Measurements from ENCODE around the gene KIF26B. TPM values are rescaled to one million over a fixed set of nuclear protein-coding genes. Genes with fewer than 3 reads are reported as not detected.
A peak's percentile ranks its signal among the peaks of the same experiment; 100 is the strongest.

The KIF26B gene
- polyA plus RNA-seq, 1 of the 3 experiments (the other 2 are of a cell fraction), result 2.6 TPM

GRCh38 chr1:245177071-245177900, 22.5 kb downstream of the KIF26B start:
- H2AFZ ChIP-seq (ENCODE audit: low read depth), result no peak overlapping the region

More at GRCh38 chr1:245177071-245177900, 22.5 kb downstream of the KIF26B start:
- 66% methylated on average over 10 of the region's 10 CpGs for WGBS (ENCODE audit: low lambda C conversion rate)
- POLR2A ChIA-PET, result interaction anchor here (0.6 kb wide), 1 partner anchor 130 kb away, joined by 4 read pairs; no protein-coding TSS in a partner anchor
- no peaks in the 10 kb centered on the region for H3K27me3 ChIP-seq (ENCODE audit: insufficient read depth)
- no peak overlapping the region for H3K4me3 ChIP-seq (ENCODE audit: low read depth in 2 of 2, low read length in 1 of 2)
- no peak overlapping the region for H3K9ac ChIP-seq
- H3K4me2 ChIP-seq, result no peak overlapping the region
- H3K9me3 ChIP-seq, result no peaks in the 10 kb centered on the region
- no peaks in the 10 kb centered on the region for H3F3A ChIP-seq (replicated peaks; ENCODE audit: insufficient read depth)
- H3K4me1 ChIP-seq (ENCODE audit: control insufficient read depth in 1 of 2, insufficient read depth in 2 of 2, low read depth in 1 of 2, low read length in 1 of 2), result peaks cover 0 to 50% of the 10 kb centered on the region in 2 experiments; a peak in 2 of 4 replicates
- H3K27ac ChIP-seq (ENCODE audit: low read depth in 2 of 2, low read length in 1 of 2), result peak overlapping the region in 1 of 2 experiments; percentile 78; a peak in 2 of 4 replicates
- no peaks in the 10 kb centered on the region for H3K9me2 ChIP-seq
- TF ChIP-seq FOXM1 (IDR thresholded peaks at IDR 0.05; ENCODE audit: low read depth) (no peak), MAX (IDR thresholded peaks at IDR 0.05; ENCODE audit: low read depth) (no peak), FOSL2 (IDR thresholded peaks at IDR 0.05; ENCODE audit: borderline replicate concordance, low read depth) (peak; percentile 57; the same call in 1 of the 2 replicates), EP300 (IDR thresholded peaks at IDR 0.05; ENCODE audit: borderline replicate concordance in 1 of 2, low read depth in 1 of 2, low read length in 1 of 2) (peak in 1 of 2 experiments; percentile 79; a peak in 1 of 4 replicates), MXI1 (IDR thresholded peaks at IDR 0.05; ENCODE audit: low read depth, low read length) (peak; percentile 66), MEF2A (IDR thresholded peaks at IDR 0.05; ENCODE audit: borderline replicate concordance, low read depth) (no peak), TCF12 (IDR thresholded peaks at IDR 0.05) (peak; percentile 6; the same call in 1 of the 2 replicates), CTCF (IDR thresholded peaks at IDR 0.05) (no peak), CHD2 (IDR thresholded peaks at IDR 0.05; ENCODE audit: low read length, partially characterized antibody) (peak; percentile 18), GATA2 (CRISPR knock-in tag; IDR thresholded peaks at IDR 0.05) (peak; percentile 46), RAD21 (IDR thresholded peaks at IDR 0.05; ENCODE audit: low read length) (peak; percentile 25), USF1 (IDR thresholded peaks at IDR 0.05; ENCODE audit: borderline replicate concordance, low read depth) (no peak), RCOR1 (IDR thresholded peaks at IDR 0.05; ENCODE audit: low read length) (peak; percentile 77; the same call in 1 of the 2 replicates), RXRA (IDR thresholded peaks at IDR 0.05; ENCODE audit: borderline replicate concordance, low read depth) (no peak)
- DNase-seq, result peak; percentile 71
- peaks cover 23% of the 10 kb centered on the region; the same call in 1 of the 2 replicates for H4K20me1 ChIP-seq (ENCODE audit: insufficient read depth)
- CTCF ChIA-PET, result interaction anchor here (0.6 to 1.2 kb wide), 3 partner anchors 11 to 21 kb away, joined by 3 to 6 read pairs (median 5); no protein-coding TSS in a partner anchor
- peaks cover 4 to 51% of the 10 kb centered on the region in 2 experiments for H3K36me3 ChIP-seq (replicated peaks in 1 of 2; ENCODE audit: control insufficient read depth in 1 of 2, insufficient read depth in 2 of 2, low read length in 1 of 2)
- peaks cover 6% of the 10 kb centered on the region; the same call in 1 of the 2 replicates for H3K79me2 ChIP-seq (ENCODE audit: insufficient read depth)

Measured in SK-N-SH (cell line).